GM19438 (cell line): ENCODE results near the gene CENPB.

Experiments used
- ATAC-seq: cut with Tn5 transposase; IDR thresholded peaks from one replicate; pipeline ENCODE4 v1.9.1; 2021; ENCODE audit warnings: low read depth; ENCODE audit not compliant: unreplicated experiment

CENPB gene

DNA sequence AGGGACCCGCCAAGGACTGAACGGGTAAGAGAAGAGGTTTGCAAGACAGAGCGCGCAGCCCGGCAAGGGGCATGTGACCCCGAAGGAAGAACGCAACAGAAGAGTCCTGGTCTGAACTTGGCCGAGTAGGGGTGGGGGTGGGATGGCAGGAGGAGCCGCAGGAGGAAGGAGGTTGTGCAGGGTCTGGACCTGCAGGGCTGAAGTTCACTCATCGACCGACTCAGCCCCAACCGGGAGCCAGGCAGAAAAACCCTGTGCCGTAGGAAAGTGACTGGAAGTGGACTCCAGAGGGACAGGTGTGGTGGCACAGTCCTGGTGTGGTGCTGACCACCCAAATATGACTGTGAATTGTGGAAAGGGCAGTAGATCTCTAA is 34.2 kb downstream of the CENPB start:
- no peak for ATAC-seq

DNA sequence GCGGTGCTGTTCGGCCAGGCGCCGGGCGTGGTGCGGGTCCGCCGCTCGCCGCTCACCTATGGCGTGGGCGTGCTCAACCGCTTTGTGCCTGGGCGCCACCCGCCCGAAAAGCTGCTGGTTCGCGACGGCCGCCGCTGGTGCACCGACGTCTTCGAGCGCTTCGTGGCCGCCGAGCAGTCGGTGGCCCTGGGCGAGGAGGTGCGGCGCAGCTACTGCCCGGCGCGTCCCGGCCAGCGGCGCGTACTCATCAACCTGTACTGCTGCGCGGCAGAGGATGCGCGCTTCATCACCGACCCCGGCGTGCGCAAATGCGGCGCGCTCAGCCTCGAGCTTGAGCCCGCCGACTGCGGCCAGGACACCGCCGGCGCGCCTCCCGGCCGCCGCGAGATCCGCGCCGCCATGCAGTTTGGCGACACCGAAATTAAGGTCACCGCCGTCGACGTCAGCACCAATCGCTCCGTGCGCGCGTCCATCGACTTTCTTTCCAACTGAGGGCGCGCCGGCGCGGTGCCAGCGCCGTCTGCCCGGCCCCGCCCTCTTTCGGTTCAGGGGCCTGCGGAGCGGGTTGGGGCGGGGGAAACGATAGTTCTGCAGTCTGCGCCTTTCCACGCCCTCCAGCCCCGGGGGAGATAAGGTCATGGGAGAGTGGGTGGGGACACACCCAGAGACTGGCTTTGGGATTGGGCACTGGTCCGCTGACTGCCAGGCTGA is 34.7 kb downstream of the CENPB start:
- ATAC-seq: no peak

DNA sequence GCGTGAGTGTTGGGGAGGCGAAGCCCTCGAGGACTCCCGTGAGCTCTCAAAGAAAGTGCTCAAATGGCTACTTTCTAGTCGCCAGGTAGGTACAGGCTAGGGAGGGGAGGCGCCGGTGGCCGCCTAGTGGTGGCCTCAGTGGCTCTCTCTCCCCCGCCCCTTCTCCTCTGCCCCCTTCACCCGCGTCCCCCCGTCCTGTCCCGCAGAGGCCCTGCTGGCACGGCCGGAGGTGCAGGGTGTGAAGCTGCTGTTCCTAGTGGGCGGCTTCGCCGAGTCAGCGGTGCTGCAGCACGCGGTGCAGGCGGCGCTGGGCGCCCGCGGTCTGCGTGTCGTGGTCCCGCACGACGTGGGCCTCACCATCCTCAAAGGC is 35.2 kb downstream of the CENPB start:
- ATAC-seq: no peak

- ATAC-seq: no peak
Observed at GRCh38 chr20:3749689-3750531, 36.6 kb downstream of the CENPB start.

DNA sequence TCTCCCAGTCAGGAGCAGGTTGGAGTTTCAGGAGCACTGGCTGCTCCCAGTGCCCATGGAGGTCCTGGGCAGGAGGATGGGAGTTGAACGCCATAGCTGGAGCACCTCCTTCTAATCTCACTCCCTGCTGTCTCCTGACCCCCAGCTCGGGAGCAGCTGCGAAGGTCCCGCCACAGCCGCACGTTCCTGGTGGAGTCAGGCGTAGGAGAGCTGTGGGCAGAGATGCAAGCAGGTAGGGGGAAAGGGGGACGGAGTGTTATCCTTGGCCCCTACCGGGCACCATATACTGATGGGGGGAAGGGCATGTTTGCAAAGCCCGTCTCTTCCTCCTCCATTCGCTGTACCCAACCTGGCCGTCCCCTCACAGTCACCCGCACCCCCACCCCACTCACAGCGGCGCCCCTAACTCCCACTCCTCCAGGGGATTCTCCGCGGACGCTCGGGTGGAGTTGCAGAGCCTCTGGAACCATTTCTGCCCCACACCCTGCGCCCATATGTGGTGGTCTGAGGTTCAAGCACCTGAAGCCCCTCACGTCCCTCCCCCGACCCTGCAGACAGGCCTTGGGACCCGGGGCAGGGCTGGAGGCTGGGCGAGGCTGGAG is 37.4 kb downstream of the CENPB start:
- no peak for ATAC-seq

GRCh38 chr20:3748073-3748472 is 38.5 kb downstream of the CENPB start:
- no peak for ATAC-seq

GRCh38 chr20:3747471-3747870 is 39.1 kb downstream of the CENPB start:
- no peak for ATAC-seq

DNA sequence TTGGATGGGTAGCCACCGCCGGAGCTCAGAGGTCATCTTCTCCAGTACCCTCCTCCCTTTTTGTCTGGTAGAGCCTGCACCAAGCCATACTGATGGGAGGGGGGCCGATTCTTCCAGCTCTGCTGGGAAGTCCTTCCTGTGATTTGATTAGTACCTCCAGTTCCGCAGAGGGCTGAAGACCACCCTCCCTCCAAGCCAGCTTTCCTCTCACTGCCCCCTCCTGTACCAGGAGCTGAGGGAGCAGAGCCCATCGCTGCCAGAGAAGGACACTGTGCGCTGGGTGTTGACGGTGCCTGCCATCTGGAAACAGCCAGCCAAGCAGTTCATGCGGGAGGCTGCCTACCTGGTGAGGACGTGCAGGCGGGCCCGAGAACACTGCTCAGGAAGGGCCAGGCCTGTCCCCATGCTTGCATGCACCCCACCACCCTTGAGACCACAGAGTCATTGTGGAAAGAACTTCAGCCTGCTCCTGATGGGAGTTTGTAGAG is 40.8 kb downstream of the CENPB start:
- ATAC-seq: no peak

GRCh38 chr20:3744806-3745685 is 41.5 kb downstream of the CENPB start:
- ATAC-seq: no peak

DNA sequence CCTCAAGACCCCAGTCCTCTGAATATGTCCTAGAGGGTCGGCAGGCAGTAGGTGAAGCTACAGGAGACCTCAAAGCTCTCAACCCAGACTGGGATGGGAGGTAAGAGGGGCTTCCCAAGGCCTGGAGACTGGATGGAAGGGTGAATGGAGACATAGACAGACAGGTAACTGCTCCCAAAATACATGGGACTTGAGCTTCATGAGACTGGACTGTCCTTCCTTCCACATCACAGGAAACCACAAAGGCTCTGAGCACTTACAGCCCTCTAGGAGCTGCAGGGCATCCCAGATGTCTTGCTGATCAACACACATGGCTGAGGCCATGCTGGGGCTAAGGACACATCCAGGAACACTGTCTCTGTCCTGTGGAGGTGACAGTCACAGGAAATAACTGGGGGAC is 42.5 kb downstream of the CENPB start:
- ATAC-seq: no peak

DNA sequence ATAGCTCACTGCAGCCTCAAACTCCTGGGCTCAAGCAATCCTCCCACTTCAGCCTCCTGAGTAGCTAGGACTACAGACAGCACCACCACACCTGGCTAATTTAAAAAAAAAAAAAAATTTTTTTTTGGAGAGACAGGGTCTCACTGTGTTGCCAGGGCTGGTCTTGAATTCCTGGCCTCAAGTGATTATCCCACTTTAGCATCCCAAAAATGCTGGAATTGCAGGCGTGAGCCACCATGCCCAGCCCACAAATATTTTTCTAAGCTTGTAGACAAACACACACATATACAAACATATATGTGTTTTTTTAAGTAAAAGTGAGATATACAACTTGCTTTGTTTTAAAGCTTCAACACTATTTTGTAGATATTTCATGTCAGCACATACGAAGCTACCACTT is 43.3 kb downstream of the CENPB start:
- ATAC-seq: no peak

DNA sequence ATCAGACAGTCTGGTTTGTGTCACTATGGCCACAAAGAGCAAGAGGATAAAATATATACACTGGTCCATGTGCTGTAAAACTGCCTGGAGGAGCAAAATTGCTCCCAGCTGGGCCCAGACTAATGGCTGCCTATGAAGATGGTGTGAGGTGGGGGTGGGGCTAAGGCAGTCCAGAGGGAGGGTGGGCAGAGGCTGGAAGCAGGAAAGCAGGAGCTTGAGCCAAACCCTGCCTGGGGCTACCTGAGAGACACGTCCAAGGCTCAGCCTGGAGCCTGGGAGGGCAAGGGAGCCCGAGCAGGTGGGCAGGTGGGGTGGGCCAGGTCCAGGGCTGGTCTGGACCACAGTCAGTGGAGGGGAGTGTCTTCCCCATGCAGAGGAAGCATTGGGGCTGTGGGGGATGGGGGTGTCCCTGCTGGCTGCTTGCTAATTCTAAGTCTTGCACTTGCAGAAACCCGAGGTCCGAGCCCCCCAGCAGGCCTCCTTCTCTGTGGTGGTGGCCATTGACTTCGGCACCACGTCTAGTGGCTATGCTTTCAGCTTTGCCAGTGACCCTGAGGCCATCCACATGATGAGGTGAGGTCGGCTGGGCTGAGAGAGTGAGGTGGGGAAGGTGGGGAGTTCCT is 44.6 kb downstream of the CENPB start:
- ATAC-seq: no peak

DNA sequence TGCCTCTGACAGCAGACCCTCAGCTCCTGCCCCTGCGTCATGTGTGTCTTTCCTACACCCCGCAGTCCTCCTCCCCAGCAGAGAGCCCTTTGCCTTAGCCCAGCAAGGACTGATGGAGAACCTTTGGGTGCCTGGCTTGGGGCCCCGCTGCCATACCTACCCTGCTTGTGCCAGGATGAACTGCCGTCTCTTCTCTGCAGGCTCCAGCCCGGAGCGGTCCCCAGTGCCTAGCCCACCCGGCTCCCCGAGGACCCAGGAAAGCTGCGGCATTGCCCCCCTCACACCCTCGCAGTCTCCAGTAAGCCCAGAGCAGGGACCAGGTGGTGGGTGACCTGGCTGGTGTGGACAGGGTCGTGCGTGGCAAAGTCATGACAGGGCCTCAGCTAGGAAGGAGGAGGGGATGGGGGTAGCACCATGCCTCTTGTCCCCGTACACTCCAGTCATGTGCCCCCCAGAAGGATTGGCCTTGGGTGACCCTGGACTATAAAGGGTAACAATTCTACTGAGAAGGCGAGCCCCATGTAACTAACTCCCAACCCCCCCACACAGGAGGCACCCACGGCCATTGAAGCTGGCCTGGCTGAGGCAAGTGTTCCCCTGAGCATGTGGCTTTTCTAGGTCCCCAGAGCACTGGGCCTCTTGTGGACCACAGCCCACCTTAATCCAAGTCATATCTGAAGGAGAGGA is 45.8 kb downstream of the CENPB start:
- ATAC-seq: no peak

- ATAC-seq: no peak
Observed at GRCh38 chr20:3739926-3740451, 46.6 kb downstream of the CENPB start.

DNA sequence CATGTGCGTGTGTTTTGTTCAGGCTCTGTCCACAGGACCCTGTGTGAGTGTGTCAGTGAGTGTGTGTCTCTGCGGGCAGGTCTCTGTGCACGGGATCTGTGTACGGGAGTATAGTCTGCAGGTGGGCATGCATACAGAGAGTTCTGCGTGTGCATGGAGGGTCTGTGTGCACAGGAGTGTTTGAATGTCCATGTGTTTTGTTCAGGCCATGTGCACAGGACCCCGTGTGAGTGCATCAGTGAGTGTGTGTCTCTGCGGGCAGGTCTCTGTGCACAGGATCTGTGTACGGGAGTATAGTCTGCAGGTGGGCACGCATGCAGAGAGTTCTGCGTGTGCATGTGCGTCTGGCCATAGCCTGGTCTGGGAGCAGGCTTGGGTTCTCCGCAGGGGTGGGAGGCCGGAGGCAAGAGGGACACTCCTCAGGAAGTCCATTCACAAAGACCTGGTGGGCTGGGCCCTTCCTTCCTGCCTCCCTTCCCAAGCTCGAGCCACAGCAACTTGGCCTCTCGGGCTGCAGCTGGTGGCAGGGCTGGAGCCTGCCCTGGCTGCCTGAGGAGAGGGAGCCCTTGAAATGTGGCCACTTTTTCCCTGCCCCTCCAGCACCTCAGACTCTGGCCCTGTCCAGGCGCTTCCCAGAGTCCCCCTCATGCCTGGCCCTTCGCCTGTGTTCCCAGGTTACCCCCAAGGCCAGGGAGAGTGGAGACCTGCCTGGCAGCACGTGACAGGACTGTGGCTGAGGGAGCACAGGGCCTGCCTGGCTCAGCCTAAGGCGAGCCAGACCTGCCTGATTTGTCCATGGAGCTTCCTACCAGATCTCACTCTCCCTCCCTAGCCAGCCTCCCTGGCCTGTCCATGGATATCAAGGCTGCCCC is 47.2 kb downstream of the CENPB start:
- ATAC-seq: no peak

GRCh38 chr20:3738111-3739053 is 48.2 kb downstream of the CENPB start:
- ATAC-seq: no peak

- no peak for ATAC-seq
Observed at GRCh38 chr20:3735768-3736167, 50.8 kb downstream of the CENPB start.
